Measurements from ENCODE around the gene C11orf97. TPM values are rescaled to one million over a fixed set of nuclear protein-coding genes. Genes with fewer than 3 reads are reported as not detected.
"Not testable (repeated sequence)": the region's sequence is repeated elsewhere in the genome, so short reads cannot be mapped to it uniquely, and the experiment has no call there.

C11orf97 gene
- total RNA-seq, 1 donor from 2014 or later: not detected

GRCh38 chr11:94568200-94568599 lies 55.9 kb downstream of the C11orf97 start:
- no peaks in the 10 kb centered on the region for H3K36me3 Mint-ChIP-seq
- no peak for DNase-seq (ENCODE audit: extremely low spot score, unreplicated experiment)
- no peaks in the 10 kb centered on the region for H3K9me3 Mint-ChIP-seq
- H3K27ac Mint-ChIP-seq: no peak overlapping the region
- no peak for TF ChIP-seq CTCF (conservative IDR thresholded peaks at IDR 0.05)
- no peaks in the 10 kb centered on the region for H3K27me3 Mint-ChIP-seq
- H3K4me1 Mint-ChIP-seq (ENCODE audit: unreplicated experiment): peaks cover under 1% of the 10 kb centered on the region
- no peak overlapping the region for H3K4me3 Mint-ChIP-seq

GRCh38 chr11:94568717-94569116 lies 56.5 kb downstream of the C11orf97 start:
- H3K27me3 Mint-ChIP-seq: no peaks in the 10 kb centered on the region
- TF ChIP-seq CTCF (conservative IDR thresholded peaks at IDR 0.05): no peak
- H3K9me3 Mint-ChIP-seq: no peaks in the 10 kb centered on the region
- no peaks in the 10 kb centered on the region for H3K36me3 Mint-ChIP-seq
- H3K4me1 Mint-ChIP-seq (ENCODE audit: unreplicated experiment): no peaks in the 10 kb centered on the region
- no peak for DNase-seq (ENCODE audit: extremely low spot score, unreplicated experiment)
- no peak overlapping the region for H3K4me3 Mint-ChIP-seq
- H3K27ac Mint-ChIP-seq: no peak overlapping the region

GRCh38 chr11:94572975-94573374 lies 60.7 kb downstream of the C11orf97 start:
- H3K4me1 Mint-ChIP-seq (ENCODE audit: unreplicated experiment): peaks cover 10% of the 10 kb centered on the region
- H3K4me3 Mint-ChIP-seq; H3K27ac Mint-ChIP-seq; H3K27me3 Mint-ChIP-seq; H3K36me3 Mint-ChIP-seq; DNase-seq (ENCODE audit: extremely low spot score, unreplicated experiment); H3K9me3 Mint-ChIP-seq: not testable (repeated sequence)

GRCh38 chr11:94574193-94574961 lies 62.1 kb downstream of the C11orf97 start:
- no peak for DNase-seq (ENCODE audit: extremely low spot score, unreplicated experiment)
- H3K36me3 Mint-ChIP-seq: peaks cover 8% of the 10 kb centered on the region
- H3K27me3 Mint-ChIP-seq: no peaks in the 10 kb centered on the region
- peaks cover 10% of the 10 kb centered on the region for H3K4me1 Mint-ChIP-seq (ENCODE audit: unreplicated experiment)
- no peak overlapping the region for H3K27ac Mint-ChIP-seq
- H3K4me3 Mint-ChIP-seq: no peak overlapping the region
- H3K9me3 Mint-ChIP-seq: no peaks in the 10 kb centered on the region
- TF ChIP-seq CTCF (conservative IDR thresholded peaks at IDR 0.05): no peak

- no peak overlapping the region for H3K27ac Mint-ChIP-seq
- H3K36me3 Mint-ChIP-seq: peaks cover 11% of the 10 kb centered on the region
- H3K4me1 Mint-ChIP-seq (ENCODE audit: unreplicated experiment): peaks cover 10% of the 10 kb centered on the region
- H3K4me3 Mint-ChIP-seq: no peak overlapping the region
- DNase-seq (ENCODE audit: extremely low spot score, unreplicated experiment): no peak
- no peak for TF ChIP-seq CTCF (conservative IDR thresholded peaks at IDR 0.05)
- H3K9me3 Mint-ChIP-seq: no peaks in the 10 kb centered on the region
- H3K27me3 Mint-ChIP-seq: no peaks in the 10 kb centered on the region
Observed at GRCh38 chr11:94576306-94576705, 64.0 kb downstream of the C11orf97 start.

- Mint-ChIP-seq H3K4me1 (ENCODE audit: unreplicated experiment) (peaks cover 10% of the 10 kb centered on the region), H3K4me3 (no peak overlapping the region), H3K27ac (no peak overlapping the region), H3K9me3 (no peaks in the 10 kb centered on the region), H3K36me3 (peaks cover 11% of the 10 kb centered on the region), H3K27me3 (no peaks in the 10 kb centered on the region)
- TF ChIP-seq CTCF (conservative IDR thresholded peaks at IDR 0.05): no peak
- DNase-seq (ENCODE audit: extremely low spot score, unreplicated experiment): no peak
Observed at GRCh38 chr11:94577841-94578240, 65.6 kb downstream of the C11orf97 start.

Small RNAs within 50 kb of the gene (microRNA-seq; reads per million reads assigned to microRNA genes)
- gene MIR548L: 8.5 reads per million, percentile 29 among the genes with 10 or more reads in this experiment

Other genes with a start within 250 kb of the C11orf97 start
- not detected in 2 replicates for gene IZUMO1R, start 207.9 kb upstream of the C11orf97 start, total RNA-seq (ENCODE audit: low replicate concordance)
- gene GPR83, start 111.0 kb upstream of the C11orf97 start, total RNA-seq (ENCODE audit: low replicate concordance): 0.36 and 0.43 TPM in 2 replicates
- 22.6 and 37.6 TPM in 2 replicates for gene MRE11, start 18.6 kb upstream of the C11orf97 start, total RNA-seq (ENCODE audit: low replicate concordance)
- 15.0 and 21.7 TPM in 2 replicates for gene ANKRD49, start 18.5 kb upstream of the C11orf97 start, total RNA-seq (ENCODE audit: low replicate concordance)
- gene FUT4, start 31.5 kb downstream of the C11orf97 start, total RNA-seq (ENCODE audit: low replicate concordance): 10.4 and 40.1 TPM in 2 replicates
- gene PIWIL4, start 54.9 kb downstream of the C11orf97 start, total RNA-seq (ENCODE audit: low replicate concordance): 4.2 and 11.6 TPM in 2 replicates